NCI-H1436 (cell line): ENCODE measurements around the gene LETMD1.
A peak's percentile ranks its signal among the peaks of the same experiment; 100 is the strongest.

Source experiments
- DNase-seq: peaks from one replicate; lab custom pipeline; 2025; lab: John Stamatoyannopoulos, UW

Gene LETMD1

DNA sequence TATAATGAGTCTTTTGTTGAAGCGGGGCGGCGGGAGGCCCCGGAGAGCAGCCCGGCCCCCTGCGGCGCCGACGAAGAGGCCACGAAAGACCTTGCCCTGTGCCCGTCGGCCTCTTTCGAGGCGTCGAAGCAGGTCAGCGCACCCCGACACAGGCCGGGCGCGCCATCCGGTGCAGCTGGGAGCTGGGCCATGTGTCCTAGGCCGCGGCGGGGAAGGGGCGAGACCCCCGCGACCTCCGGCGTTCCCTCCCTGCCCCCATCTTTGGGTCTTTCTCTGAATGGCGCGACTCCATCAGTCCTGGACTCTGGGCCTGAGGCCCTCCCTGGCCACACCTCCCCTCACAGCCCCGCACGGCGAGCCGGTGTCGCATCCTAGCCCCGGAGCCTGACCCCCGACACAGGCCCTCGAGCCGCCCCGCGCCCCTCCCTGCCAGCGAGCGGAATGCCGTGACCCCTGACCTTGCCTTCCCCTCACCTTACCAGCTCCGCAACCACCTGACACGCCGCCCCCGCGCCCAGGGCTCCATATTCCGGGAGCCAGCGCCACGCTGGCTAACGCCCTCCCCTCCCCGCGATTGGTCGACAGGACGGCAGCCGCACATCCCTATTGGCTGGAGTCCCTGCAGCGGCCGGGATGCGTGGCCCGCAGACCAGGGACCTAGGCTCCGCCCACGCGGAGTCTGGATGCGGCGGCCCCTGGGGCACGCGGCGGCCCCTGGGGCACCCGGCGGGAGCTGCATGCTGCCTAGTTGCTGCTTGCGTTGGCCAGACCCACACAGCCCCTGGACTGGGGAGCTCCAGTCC lies 22.1 kb upstream of the LETMD1 start, which contains the start of gene SLC11A2:
TSS of gene SLC11A2 (minus strand) at position 549 of the 803 bp plus-strand sequence. CDS start 15,656 bp downstream, outside the sequence.
- DNase-seq = peak; percentile 92

DNA sequence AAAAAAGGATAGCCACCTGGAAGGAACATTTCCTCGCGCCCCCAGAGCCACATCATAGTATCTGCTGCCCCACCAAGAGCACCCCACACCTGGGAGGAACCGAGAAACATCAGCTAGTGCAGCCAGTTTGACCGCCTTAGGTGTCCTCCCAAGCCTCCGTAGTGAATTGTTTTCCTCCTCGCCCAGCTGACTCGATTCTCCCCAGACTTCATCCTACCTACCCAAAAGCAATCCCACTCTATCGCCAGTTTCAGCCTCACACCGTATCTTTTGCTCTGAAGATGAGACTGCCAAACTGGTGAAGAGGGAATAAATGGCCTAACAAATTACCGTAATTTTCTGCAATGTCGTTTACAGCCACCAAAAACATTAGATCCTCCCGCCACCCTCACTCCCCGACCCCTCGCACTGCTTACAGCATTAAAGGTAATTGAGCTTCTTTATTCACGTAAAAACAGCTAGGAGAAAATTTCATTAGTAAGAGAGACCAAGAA lies 20.7 kb upstream of the LETMD1 start:
- DNase-seq = no peak

DNA sequence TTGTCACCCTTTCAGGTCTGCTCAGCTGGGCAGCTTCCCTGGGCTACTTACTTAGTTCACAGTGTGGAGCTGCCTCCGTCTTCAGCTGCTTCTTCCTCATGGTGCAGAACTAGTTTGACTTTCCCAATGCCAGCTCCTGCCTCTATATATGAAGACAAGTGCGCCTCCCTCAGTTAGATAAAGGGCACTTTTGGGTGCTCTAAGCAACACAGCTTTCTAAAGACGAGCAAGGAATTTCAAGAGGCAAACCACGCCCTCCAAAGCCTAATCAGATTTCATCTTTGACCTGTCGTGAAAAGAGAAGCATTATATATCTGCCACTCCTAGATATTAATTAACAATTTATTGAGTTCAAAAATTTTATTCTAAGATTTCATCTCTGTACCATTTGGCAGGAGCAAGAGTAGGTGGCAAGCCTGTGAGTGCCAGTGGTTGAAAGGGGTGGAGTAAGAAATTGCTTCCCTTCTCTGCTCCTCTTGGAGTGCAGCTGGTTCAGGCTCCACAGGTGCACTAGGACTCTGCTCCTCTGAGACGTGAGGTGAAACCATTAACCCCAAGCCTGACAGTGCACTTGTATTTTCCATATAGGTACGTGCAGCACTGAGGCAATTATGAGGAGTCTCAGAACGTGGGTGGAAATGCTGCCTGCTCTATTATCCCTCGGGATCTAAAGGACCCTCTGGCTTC lies 19.9 kb upstream of the LETMD1 start:
- DNase-seq = peak; percentile 45

DNA sequence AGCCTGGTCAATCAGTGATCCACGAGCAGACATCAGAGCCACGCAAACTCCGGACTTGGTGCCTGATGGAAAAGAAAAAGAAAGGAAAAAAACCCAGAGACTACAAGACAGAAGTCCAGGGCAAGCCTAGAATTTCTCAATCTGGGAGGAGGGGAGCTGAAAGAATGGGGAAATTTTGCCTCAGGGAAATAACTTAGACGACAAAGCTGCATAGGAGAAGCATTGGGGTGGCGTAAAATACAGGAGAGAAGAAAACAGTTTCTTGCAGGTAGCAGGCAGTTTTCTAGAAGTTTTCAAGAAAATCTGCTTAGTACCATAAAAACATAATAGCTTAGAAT lies 19.3 kb upstream of the LETMD1 start:
- DNase-seq = no peak

DNA sequence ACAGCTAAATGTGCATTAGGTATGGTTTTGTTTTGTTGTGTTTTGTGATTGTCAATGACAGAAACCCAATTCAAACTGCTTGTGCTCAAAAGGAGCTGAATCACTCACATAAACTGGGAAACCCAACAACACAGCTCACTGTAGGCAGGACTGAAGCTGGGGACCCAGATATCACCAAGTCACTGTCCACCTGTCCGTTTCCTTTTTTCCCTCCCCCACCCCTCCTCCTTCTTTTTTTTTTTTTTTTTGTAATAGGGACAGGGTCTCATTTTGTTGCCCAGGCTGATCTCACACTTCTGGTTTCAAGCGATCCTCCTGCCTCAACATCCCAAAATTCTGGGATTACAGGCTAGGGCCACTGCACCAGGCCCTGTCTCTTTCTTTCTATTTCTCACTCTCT lies 15.1 kb upstream of the LETMD1 start:
- DNase-seq = no peak

DNA sequence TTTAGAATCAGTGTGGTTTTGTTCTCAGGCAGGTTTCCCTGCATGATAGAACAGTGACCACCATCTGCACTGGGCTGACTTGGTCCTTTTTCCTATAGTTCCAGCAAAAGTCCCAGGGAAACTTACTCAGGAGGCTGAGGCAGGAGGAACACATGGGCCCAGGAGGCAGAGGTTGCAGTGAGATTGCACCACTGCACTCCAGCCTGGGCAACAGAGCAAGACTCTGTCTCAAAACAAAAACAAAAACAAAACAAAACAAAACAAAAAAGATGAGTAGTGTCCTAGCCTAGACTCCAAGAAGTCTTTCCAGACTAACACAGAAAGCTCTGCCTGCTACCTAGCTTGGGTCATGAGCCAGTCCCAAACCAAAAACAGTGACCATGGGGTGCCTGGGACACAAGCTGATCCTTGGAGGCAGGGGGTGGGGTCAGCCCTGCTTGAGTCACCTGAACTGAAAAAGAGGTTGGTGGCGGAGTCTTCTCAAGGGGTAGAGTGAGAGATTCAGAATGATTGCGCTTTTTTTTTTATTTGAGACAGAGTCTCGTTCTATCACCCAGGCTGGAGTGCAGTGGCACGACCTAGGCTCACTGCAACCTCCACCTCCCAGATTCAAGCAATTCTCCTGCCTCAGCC lies 14.6 kb upstream of the LETMD1 start:
- DNase-seq = no peak

DNA sequence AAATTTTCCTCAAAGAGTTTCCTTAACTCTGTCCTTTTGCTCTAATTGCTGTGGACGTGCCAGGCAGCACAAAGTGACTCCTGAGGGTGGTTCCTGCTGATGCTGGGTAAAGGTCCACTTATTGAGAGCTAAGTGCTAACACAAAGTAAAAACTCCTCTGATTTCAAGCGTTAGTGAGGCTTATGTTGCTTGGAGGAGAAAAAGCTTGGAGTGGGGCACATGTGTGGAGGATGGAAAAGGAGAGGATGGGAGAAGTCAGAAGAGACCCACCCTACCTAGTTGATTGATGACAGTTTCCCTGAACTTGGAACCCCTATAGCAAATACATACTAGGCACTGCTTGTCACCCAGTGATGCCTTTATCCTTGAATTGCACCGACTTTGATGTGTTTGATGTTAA lies 11.8 kb upstream of the LETMD1 start:
- DNase-seq = no peak

DNA sequence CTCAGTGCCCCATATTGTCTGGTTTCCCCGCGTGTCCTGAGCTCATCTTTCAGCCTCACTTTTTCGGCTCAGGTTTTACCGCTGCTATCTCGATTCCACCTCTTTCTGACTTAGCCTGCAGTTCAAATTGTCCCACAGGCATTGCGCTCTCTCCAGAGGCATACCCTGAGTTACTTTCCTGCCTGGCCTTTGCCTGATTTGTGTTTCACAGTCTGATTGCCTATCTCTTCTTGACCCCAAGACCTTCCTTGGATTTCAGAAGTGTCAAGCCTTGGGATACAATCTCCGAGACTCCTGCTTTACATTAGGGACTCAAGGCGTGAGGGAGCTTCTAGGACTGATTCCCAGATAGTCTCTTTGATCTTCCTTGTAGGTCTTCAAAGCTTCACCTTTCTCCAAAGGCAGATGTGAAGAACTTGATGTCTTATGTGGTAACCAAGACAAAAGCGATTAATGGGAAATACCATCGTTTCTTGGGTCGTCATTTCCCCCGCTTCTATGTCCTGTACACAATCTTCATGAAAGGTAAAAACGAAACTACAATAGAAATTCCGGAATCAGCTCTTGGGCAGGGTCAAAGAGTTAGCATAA lies 629 bp downstream of the LETMD1 start:
- DNase-seq = no peak

DNA sequence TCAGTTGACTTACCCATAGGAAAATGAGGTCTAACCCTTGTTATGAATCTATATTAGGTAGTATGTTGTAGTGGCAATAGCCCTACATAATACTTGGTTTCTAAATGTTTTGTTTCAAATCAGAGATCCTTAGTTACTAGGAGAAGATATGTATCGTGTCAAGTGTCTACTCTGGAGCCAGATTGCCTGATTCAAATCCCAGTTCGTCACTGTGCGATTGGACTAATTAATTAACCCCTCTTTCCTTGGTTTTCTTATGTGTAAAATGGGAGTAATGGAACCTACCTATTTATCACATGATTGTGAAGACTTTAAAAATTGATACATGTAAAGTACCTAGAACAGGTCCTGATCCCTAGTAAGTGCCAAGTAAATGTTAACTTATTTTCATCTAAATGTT lies 1.4 kb downstream of the LETMD1 start:
- no peak for DNase-seq

DNA sequence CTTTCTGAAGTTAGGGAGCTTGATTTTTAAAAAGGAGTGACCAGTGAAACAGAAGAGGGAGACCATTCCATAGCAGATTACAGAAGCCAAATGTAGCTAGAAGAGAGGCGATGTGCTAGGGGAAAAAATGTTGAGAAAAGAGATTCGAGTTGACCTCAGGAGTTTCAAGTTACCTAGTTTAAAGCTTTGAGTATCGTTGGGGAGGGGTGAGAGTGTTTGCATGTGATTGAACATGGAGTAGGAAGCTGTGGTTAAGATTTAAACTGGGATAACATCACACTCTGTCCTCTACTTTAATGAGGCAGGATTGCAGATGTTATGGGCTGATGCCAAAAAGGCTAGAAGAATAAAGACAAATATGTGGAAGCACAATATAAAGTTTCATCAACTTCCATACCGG lies 3.7 kb downstream of the LETMD1 start:
- DNase-seq = no peak

DNA sequence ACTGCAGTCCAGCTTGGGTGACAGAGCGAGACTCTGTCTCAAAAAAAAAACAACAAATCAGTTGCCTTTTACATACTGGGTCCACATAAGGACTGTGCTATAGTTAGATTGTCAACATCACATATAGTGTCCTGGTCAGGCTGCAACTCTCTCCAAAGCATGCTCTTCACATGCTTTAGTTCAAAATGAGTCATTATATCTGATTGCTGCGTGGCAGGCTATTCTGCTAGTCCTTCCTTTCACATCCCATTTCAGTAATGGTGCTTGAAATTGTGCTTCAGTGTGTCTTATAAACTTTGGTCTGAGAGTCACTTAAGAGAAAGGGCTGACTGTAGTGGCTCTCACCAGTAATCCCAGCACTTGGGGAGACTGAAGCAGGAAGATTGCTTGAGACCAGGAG lies 6.9 kb downstream of the LETMD1 start:
- DNase-seq = no peak

DNA sequence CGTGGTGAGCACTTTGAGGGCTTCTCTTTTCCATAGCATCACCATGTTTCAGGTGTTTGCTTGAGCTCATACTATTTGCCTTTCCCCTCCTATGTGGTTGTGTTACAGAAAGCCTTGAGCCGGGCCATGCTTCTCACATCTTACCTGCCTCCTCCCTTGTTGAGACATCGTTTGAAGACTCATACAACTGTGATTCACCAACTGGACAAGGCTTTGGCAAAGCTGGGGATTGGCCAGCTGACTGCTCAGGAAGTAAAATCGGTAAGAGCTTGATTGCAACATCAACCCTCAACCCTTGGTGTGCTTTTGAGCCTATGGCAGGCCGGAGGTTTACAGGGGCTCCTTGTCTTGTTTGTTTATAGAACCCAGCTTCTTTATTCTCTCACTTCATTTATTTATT lies 8.1 kb downstream of the LETMD1 start:
- DNase-seq = no peak

DNA sequence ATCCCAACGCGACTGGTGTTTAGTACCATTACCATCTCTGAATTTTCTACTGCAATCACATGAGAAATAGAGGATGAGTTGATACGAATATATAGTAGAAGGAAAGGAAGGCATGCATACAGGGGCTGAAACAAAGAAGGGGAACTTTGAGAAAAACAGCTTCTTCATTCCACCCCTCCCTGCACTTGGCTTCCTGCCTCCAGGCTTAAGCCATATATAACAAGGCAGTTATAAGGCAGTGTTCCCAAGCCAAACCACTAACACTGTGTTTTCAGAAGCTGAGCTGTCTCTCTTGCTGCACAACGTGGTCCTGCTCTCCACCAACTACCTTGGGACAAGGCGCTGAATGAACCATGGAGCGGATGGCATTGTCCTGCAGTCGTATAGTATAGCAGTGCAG lies 11.0 kb downstream of the LETMD1 start:
- no peak for DNase-seq

DNA sequence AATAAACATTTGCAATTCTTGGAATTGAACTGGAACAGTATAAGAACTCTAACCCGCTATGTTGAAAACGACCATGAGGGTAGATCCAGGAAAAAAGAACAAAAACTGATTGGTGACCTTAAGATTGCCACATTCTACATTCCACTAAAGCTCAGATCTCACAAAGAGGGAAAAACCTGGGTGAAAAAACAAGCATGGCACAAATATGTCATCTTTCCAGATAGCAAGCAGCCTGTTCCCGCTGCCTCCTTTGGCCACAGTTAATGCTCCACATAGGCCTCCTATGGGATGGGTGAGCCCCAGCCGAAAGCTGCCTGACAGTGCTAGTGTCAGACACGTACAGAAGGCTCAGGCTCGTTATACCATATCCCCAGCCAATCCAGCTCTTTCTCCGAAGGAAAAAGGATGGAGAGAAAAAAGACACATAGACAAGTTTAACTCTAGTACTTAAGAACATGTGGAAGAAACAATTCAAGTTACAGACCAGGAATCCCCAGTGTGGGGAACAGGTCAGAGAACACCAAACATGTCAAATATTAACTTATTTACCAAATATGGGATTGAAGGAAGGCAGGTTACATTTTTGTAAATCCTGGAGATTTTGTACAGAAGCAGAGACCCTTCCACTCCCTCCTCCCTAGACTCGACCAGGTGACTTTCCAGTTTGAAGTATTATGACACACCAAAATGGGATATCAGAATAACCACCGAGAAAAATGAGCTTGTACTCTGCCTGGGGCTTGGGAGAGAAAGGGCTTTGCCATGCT lies 14.7 kb downstream of the LETMD1 start:
- DNase-seq = no peak

DNA sequence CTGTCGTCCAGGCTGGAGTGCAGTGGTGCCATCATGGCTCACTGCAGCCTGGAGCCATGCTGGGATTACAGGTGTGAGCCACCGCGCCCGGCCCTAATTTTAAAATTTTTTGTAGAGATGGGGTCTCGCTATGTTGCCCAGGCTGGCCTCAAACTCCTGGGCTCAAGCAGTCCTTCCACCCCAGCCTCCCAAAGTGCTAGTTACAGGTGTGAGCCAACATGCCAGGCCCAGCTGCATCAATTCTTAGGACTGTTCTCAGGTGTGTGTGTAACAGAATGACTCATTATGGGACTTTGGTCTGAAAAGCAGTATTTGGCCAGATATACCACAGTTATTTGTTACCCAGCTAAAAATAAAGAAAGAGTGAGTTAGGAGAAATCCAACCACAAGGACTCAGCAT lies 17.4 kb downstream of the LETMD1 start:
- DNase-seq = no peak

DNA sequence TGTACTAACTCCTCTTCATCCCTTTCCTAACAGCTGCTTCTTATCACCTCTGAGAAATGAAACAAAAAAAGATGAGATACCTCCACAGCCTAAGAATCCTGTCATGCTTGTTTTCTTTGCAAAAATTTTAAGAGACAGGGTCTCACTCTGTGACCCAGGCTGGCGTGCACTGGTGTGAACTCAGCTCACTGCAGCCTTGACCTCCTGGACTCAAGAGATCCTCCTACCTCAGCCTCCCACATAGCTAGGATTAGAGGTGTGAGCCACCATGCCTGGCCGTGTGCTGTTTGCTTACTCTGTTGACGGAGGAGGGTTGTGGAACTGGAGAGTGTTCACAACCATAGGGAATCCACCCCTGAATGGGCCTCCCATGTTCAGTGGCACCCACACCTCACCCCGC lies 19.1 kb downstream of the LETMD1 start:
- DNase-seq = no peak

DNA sequence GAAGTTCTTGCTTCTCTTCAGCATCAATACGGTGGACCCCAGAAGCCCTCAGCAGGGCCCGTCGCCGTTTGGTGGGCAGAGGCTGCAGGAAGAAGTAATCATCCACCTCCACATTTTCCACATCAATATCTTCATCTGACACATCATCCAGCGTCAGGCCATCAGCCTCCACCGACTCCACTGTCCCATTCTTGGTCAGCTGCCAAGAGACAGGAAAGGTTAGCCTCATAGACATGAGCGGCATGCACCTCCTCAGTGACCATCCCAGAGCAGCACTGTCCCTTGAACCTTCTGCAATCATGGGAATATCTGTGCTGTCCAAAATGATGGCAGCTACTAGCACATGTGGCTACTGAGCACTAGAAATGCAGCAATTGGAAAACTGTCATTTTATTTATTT lies 19.6 kb downstream of the LETMD1 start:
- no peak for DNase-seq

DNA sequence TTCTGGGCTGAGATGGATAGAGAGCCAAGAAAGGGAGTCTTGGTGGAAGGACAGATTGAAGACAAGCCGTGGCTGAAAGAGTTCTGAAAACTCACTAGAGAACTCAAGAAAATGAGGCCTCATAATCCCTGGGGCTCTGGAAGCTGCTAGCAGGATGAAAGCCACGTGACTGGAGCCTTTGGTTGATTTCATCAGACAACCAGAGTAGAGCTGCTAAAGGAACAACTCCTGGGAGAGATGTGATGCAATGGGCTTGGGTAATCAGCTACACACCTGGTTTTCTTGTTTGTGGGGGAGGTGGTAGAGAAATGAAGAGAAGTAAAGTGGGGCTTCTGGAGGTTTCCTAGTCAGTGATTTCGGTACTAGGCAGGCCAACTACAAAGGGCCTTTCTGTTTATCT lies 21.9 kb downstream of the LETMD1 start:
- no peak for DNase-seq

DNA sequence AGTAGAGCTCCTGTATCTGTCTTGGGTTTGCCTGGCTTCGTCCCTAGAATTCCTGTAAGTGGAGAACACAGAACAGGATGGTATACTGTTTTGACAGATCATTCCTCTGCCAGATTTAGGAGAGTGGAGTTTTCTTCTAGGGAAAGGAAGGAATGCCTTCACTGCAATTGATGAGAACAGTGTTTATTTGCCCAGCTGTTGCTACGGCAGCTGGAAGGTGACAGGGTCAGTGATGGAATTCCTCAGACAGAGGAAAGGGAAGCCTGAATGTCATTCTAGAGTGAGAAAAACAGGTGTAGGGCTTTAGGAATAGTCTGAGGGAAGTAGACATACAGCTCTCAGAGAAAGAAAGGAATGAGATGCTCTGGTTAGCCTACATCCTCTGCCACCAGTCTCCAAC lies 23.5 kb downstream of the LETMD1 start:
- no peak for DNase-seq

DNA sequence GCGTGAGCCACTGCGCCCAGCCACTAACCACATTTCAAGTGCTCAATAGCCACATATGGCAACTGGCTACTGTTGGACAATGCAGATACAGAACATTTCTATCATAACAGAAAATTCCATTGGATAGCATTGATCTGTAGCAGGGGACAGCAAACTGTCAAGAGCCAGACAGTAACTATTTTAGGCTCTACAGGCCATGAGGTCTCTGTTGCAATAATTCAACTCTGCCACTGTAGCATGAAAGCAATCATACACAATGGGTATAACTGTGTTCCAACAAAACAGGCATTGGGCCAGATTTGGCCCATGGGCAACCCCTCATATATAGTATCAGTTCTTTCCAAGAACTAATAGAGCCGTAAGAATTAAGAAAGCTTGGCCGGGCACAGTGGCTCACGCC lies 27.3 kb downstream of the LETMD1 start:
- no peak for DNase-seq

DNA sequence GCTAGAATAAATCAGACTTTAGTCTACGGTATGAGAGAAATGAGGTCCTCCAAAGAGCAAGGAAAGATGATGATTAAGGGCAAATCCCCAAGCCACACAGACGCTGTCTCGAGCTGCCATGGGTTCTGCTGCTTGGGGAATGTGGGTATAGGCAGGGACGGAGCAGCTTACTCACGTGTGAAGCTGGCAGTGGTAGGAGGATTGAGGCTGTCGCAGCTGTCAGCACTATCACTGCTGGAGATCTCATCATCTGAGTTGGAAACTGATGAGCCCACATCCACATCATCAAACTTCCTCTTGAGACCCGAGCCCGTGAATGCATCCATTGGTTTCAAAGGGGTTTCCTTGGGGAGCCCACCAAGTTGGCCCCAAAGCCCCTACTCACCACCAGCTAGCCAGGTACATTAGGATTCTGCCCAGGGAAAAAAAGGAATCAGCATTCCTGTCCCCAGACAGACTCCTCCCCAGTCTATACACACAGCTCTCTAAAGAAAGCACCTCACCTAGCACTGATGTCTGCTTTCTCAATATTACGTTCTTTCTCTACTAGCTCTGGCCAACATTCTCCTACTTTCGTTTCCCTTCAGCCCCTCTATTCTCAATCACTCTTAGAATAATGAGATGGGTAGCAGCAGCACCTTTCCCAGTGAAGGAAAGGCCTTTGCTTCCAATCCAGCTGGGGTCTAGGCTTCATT lies 28.3 kb downstream of the LETMD1 start:
- no peak for DNase-seq
